GM18511 (cell line): ENCODE data around the gene KIAA1755.

ENCODE experiments used
- ATAC-seq: cut with Tn5 transposase; IDR thresholded peaks from one replicate; pipeline ENCODE4 v1.9.1; 2021; ENCODE audit warnings: mild to moderate bottlenecking, moderate library complexity; ENCODE audit not compliant: unreplicated experiment

KIAA1755 gene

GRCh38 chr20:38209054-38209675 is 51.4 kb downstream of the KIAA1755 start:
- ATAC-seq = no peak

- no peak for ATAC-seq
Measured at GRCh38 chr20:38208523-38208922, 52.0 kb downstream of the KIAA1755 start.

- ATAC-seq = no peak
Measured at GRCh38 chr20:38208088-38208487, 52.4 kb downstream of the KIAA1755 start.

- ATAC-seq = no peak
Measured at GRCh38 chr20:38207621-38208020, 52.9 kb downstream of the KIAA1755 start.

GRCh38 chr20:38205001-38205400 is 55.5 kb downstream of the KIAA1755 start:
- ATAC-seq = no peak

GRCh38 chr20:38203981-38204357 is 56.6 kb downstream of the KIAA1755 start:
- no peak for ATAC-seq

GRCh38 chr20:38203337-38203980 is 57.1 kb downstream of the KIAA1755 start:
- ATAC-seq = no peak

GRCh38 chr20:38202982-38203293 is 57.6 kb downstream of the KIAA1755 start:
- no peak for ATAC-seq

- no peak for ATAC-seq
Measured at GRCh38 chr20:38202153-38202981, 58.2 kb downstream of the KIAA1755 start.

- ATAC-seq = no peak
Measured at GRCh38 chr20:38201356-38201755, 59.2 kb downstream of the KIAA1755 start.

GRCh38 chr20:38200646-38201045 is 59.9 kb downstream of the KIAA1755 start:
- no peak for ATAC-seq

- ATAC-seq = no peak
Measured at GRCh38 chr20:38199501-38200390, 60.8 kb downstream of the KIAA1755 start.

- ATAC-seq = no peak
Measured at GRCh38 chr20:38198238-38198861, 62.2 kb downstream of the KIAA1755 start.

GRCh38 chr20:38197619-38198018 is 62.9 kb downstream of the KIAA1755 start:
- no peak for ATAC-seq

GRCh38 chr20:38197217-38197616 is 63.3 kb downstream of the KIAA1755 start:
- no peak for ATAC-seq

GRCh38 chr20:38196592-38196991 is 63.9 kb downstream of the KIAA1755 start:
- ATAC-seq = no peak

- no peak for ATAC-seq
Measured at GRCh38 chr20:38196076-38196475, 64.5 kb downstream of the KIAA1755 start.

- ATAC-seq = no peak
Measured at GRCh38 chr20:38195521-38195920, 65.0 kb downstream of the KIAA1755 start.

- no peak for ATAC-seq
Measured at GRCh38 chr20:38194971-38195504, 65.5 kb downstream of the KIAA1755 start.

GRCh38 chr20:38193586-38194105 is 66.9 kb downstream of the KIAA1755 start:
- ATAC-seq = no peak
